ENCODE data around the gene LPAR1.
"Not testable (repeated sequence)": the region's sequence is repeated elsewhere in the genome, so short reads cannot be mapped to it uniquely, and the experiment has no call there.

DNA sequence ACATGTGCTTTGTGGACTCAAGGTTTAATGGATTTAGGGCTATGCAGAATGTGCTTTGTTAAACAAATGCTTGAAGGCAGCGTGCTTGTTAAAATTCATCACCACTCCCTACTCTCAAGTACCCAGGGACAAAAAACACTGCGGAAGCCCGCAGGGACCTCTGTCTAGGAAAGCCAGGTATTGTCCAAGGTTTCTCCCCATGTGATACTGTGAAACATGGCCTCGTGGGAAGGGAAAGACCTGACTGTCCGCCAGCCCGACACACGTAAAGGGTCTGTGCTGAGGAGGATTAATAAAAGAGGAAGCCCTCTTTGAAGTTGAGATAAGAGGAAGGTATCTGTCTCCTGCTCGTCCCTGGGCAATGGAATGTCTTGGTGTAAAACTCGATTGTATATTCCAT lies 211.9 kb downstream of the LPAR1 start:
- TF ChIP-seq, protein P1, sequence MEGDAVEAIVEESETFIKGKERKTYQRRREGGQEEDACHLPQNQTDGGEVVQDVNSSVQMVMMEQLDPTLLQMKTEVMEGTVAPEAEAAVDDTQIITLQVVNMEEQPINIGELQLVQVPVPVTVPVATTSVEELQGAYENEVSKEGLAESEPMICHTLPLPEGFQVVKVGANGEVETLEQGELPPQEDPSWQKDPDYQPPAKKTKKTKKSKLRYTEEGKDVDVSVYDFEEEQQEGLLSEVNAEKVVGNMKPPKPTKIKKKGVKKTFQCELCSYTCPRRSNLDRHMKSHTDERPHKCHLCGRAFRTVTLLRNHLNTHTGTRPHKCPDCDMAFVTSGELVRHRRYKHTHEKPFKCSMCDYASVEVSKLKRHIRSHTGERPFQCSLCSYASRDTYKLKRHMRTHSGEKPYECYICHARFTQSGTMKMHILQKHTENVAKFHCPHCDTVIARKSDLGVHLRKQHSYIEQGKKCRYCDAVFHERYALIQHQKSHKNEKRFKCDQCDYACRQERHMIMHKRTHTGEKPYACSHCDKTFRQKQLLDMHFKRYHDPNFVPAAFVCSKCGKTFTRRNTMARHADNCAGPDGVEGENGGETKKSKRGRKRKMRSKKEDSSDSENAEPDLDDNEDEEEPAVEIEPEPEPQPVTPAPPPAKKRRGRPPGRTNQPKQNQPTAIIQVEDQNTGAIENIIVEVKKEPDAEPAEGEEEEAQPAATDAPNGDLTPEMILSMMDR (IDR thresholded peaks at IDR 0.05): not testable (repeated sequence)
- TF ChIP-seq, protein P2, sequence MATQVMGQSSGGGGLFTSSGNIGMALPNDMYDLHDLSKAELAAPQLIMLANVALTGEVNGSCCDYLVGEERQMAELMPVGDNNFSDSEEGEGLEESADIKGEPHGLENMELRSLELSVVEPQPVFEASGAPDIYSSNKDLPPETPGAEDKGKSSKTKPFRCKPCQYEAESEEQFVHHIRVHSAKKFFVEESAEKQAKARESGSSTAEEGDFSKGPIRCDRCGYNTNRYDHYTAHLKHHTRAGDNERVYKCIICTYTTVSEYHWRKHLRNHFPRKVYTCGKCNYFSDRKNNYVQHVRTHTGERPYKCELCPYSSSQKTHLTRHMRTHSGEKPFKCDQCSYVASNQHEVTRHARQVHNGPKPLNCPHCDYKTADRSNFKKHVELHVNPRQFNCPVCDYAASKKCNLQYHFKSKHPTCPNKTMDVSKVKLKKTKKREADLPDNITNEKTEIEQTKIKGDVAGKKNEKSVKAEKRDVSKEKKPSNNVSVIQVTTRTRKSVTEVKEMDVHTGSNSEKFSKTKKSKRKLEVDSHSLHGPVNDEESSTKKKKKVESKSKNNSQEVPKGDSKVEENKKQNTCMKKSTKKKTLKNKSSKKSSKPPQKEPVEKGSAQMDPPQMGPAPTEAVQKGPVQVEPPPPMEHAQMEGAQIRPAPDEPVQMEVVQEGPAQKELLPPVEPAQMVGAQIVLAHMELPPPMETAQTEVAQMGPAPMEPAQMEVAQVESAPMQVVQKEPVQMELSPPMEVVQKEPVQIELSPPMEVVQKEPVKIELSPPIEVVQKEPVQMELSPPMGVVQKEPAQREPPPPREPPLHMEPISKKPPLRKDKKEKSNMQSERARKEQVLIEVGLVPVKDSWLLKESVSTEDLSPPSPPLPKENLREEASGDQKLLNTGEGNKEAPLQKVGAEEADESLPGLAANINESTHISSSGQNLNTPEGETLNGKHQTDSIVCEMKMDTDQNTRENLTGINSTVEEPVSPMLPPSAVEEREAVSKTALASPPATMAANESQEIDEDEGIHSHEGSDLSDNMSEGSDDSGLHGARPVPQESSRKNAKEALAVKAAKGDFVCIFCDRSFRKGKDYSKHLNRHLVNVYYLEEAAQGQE (IDR thresholded peaks at IDR 0.05; ENCODE audit: insufficient read depth in 1 of 2, low read depth in 2 of 2, low read length in 1 of 2): not testable (repeated sequence)
- TF ChIP-seq POLR2AphosphoS5 (IDR thresholded peaks at IDR 0.05; ENCODE audit: low read depth, low read length); TCF7L2 (IDR thresholded peaks at IDR 0.05; ENCODE audit: low read depth, low read length); SIN3A (IDR thresholded peaks at IDR 0.05; ENCODE audit: borderline replicate concordance, insufficient read depth, low read depth, low read length): not testable (repeated sequence)

Data from Panc1 (cell line).